ENCODE results near the gene NRARP.
A peak's percentile ranks its signal among the peaks of the same experiment; 100 is the strongest.

The NRARP gene

DNA sequence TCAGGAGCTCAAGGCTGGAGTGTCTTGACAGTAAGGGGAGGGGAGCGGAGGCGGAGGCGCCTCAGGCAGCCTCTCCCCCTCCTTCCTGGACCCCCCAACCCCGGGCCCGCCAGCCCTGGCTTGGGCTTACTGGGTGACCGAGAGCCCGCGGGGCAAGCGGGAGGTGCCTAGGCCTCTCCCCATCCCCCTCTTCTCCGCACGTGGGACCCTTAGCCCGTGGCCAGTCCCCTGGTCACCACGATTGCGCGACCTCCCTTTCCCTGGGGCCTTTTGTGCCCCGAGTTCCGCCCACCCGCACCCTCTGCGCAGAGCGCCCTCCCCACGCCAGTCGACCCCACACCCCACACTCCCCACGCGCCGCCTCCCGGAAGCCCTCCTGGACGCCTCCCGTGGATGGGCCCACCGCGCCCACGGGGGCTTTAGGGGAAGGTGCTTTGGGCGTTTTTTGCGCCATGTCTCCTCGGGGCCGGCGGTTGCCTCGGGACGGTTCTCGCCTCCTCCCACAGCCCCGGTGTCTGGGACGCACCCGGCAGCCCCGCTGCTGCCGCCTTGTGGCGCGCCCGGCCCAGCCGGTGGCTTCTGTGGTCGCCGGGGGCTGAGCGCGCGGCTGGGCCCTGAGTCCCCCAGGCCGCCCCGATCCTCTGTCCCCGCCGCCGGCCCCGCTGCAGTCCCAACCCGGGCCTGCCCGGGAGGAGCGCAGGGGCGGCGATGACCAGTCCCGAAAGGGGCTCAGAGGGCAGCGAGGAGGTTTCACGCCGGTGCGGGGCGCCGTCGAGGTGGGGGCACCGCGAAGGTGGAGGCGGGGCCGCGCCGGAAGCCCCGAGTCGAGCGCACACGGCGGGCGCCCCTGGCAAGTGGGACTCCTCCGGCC lies 21.4 kb downstream of the NRARP start:
- peak; percentile 43 for DNase-seq (ENCODE audit: low read depth)
- no peak overlapping the region for H3K4me3 ChIP-seq (ENCODE audit: low read depth, low read length)
- TF ChIP-seq, protein P1, sequence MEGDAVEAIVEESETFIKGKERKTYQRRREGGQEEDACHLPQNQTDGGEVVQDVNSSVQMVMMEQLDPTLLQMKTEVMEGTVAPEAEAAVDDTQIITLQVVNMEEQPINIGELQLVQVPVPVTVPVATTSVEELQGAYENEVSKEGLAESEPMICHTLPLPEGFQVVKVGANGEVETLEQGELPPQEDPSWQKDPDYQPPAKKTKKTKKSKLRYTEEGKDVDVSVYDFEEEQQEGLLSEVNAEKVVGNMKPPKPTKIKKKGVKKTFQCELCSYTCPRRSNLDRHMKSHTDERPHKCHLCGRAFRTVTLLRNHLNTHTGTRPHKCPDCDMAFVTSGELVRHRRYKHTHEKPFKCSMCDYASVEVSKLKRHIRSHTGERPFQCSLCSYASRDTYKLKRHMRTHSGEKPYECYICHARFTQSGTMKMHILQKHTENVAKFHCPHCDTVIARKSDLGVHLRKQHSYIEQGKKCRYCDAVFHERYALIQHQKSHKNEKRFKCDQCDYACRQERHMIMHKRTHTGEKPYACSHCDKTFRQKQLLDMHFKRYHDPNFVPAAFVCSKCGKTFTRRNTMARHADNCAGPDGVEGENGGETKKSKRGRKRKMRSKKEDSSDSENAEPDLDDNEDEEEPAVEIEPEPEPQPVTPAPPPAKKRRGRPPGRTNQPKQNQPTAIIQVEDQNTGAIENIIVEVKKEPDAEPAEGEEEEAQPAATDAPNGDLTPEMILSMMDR (IDR thresholded peaks at IDR 0.05; ENCODE audit: insufficient read depth, low read depth, low read length, missing control alignments) = peak; percentile 42

DNA sequence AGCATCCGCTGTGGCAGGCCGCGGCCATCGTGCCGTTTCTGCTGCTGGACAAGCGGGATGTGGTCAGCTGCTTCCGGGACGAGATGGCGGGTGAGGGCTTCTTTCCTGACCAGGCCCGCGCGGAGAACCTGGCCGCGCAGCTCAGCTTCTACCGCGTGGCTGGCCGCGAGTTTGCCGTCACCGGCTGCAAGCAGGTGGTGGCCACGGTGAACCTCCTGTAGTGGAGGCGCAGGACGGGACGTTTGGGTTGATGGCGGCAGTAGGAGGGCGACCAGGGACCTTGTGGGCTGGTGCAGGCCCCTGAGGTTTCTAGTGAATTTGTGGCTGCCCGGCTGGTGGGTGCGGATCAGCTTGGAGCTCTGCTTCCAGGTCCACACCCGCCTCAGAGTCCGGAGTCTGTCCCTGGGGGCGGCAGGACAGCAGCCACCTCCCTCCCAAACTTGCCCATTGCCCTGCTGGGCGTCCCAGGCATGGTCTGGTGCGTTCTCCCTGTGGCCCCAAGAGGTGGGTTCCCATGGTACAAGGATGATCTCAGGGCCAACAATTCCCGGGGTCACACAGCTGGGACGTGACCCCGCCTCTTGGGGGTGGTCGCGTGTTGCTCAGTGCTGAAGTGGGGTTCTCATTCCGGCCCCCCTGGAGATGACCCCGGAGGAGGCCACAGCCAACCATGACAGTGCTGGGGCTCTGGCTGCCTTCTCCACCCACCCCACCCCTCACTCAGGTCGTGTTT lies 22.2 kb downstream of the NRARP start:
- no peak overlapping the region for H3K4me3 ChIP-seq (ENCODE audit: low read depth, low read length)
- TF ChIP-seq, protein P1 (IDR thresholded peaks at IDR 0.05; ENCODE audit: insufficient read depth, low read depth, low read length, missing control alignments) = no peak
- no peak for DNase-seq (ENCODE audit: low read depth)

- TF ChIP-seq, protein P1 (IDR thresholded peaks at IDR 0.05; ENCODE audit: insufficient read depth, low read depth, low read length, missing control alignments) = no peak
- H3K4me3 ChIP-seq (ENCODE audit: low read depth, low read length) = peak overlapping the region; percentile 68; the same call in 1 of the 2 replicates
- no peak for DNase-seq (ENCODE audit: low read depth)
Observed at GRCh38 chr9:137278721-137279711, 23.1 kb downstream of the NRARP start.

DNA sequence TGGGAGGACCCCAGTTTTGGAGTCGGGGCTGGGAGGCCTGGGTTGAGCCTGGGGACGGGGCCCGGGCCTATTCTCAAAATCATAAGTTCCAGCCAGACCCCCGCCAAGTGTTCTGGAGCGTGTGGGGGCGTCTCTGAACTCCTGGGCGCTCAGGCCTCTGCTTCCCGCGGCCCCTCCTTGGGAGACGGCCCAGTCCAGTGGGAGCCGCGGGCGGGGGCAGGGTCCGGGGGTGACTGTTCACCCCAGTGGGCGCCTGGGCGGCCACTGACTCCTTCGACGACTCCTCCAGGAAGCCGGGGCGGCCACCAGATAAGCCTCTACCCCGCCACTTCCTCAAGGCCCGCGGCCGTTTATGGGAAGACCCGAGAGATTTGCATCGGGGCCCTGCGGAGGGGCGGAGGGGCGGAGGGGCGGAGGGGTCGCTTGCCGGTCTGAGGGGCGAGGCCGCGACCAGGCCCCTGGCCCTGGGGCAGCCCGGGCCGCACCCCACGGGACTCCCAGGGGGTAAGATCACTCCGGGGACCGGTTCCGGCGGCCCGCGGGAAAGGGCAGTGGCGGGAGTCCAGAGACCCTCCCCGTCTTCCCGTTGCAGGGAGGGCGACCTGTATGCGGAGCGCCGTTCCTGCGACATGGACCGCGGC lies 23.9 kb downstream of the NRARP start:
- TF ChIP-seq, protein P1 (IDR thresholded peaks at IDR 0.05; ENCODE audit: insufficient read depth, low read depth, low read length, missing control alignments) = no peak
- H3K4me3 ChIP-seq (ENCODE audit: low read depth, low read length) = peak overlapping the region; percentile 68
- DNase-seq (ENCODE audit: low read depth) = peak; percentile 47

DNA sequence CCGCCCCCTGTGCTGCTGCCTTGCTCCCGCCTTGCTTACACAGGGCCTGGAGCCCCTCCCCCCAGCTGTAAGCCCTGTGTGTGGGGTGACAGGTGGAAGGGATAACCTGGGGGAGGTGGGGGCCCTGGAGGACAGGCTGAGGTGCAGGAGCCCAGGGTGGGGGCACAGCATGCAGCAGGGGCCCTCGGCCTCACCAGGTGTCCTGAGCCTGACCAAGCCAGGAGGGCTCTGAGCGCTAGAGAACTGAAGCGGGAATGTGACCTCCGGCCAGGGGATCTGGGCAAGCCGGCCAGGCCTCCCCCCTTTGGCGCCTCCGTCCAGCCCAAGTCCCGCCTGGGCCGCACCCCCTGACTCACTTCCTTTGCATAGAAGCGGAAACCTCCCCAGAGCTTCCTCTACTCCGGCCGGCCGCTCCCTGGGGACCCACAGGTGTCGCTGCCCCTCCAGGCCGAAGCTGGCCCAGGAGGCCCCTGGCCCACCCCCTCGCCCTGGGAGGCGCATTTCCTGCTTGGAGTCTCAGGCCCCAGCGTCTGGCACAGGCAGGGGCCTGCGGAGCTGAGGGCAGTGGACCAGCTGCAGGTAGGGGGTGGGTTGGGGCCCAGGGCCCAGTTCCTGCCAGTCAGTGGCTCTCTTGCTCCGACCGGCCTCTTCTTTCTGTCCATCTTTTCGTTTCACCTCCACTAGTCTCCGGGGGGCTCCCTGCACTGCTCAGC lies 24.6 kb downstream of the NRARP start, which contains the start of gene TOR4A:
Gene TOR4A, plus strand, starts transcription at position 398 of the 713 bp plus-strand sequence. CDS start 964 bp downstream, outside the sequence.
- TF ChIP-seq, protein P1 (IDR thresholded peaks at IDR 0.05; ENCODE audit: insufficient read depth, low read depth, low read length, missing control alignments) = no peak
- peak; percentile 91 for DNase-seq (ENCODE audit: low read depth)
- H3K4me3 ChIP-seq (ENCODE audit: low read depth, low read length) = peak within 1 kb of the TSS; percentile 68

All from GM12865 (cell line).